ENCODE measurements around the gene MACC1. TPM values are rescaled to one million over a fixed set of nuclear protein-coding genes. Genes with fewer than 3 reads are reported as not detected.

Gene MACC1
- total and polyA plus RNA-seq, 4 donors, result 2.8 to 45.2 (median 14.7) TPM

GRCh38 chr7:20229081-20229480, 11.9 kb upstream of the MACC1 start:
- H3K27me3 ChIP-seq (ENCODE audit: control insufficient read depth in 3 of 3, insufficient read depth in 3 of 3, low read length in 2 of 3), result no peaks in the 10 kb centered on the region
- no peak overlapping the region for H3K9ac ChIP-seq (ENCODE audit: insufficient read depth in 1 of 2, low read length in 2 of 2)
- no peaks in the 10 kb centered on the region for H3K36me3 ChIP-seq (ENCODE audit: control insufficient read depth in 4 of 4, insufficient read depth in 4 of 4, low read length in 4 of 4)
- TF ChIP-seq, protein P1, sequence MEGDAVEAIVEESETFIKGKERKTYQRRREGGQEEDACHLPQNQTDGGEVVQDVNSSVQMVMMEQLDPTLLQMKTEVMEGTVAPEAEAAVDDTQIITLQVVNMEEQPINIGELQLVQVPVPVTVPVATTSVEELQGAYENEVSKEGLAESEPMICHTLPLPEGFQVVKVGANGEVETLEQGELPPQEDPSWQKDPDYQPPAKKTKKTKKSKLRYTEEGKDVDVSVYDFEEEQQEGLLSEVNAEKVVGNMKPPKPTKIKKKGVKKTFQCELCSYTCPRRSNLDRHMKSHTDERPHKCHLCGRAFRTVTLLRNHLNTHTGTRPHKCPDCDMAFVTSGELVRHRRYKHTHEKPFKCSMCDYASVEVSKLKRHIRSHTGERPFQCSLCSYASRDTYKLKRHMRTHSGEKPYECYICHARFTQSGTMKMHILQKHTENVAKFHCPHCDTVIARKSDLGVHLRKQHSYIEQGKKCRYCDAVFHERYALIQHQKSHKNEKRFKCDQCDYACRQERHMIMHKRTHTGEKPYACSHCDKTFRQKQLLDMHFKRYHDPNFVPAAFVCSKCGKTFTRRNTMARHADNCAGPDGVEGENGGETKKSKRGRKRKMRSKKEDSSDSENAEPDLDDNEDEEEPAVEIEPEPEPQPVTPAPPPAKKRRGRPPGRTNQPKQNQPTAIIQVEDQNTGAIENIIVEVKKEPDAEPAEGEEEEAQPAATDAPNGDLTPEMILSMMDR (IDR thresholded peaks at IDR 0.05; ENCODE audit: control extremely low read depth, extremely low read depth), result no peak
- no peak for DNase-seq
- H3K27ac ChIP-seq (ENCODE audit: low read depth in 1 of 2, low read length in 1 of 2), result no peak overlapping the region
- WGBS, 2 donors, result 79 to 83% methylated on average over 3 of the region's 3 CpGs
- H3K4me3 ChIP-seq, result no peak overlapping the region
- ATAC-seq (ENCODE audit: insufficient read depth, low FRiP score), result no peak
- no peaks in the 10 kb centered on the region for H3K9me3 ChIP-seq (ENCODE audit: control insufficient read depth in 4 of 4, insufficient read depth in 3 of 4, low read length in 3 of 4)
- H3K4me1 ChIP-seq (ENCODE audit: control insufficient read depth in 5 of 5, insufficient read depth in 5 of 5, low read length in 5 of 5), result no peaks in the 10 kb centered on the region

- no peaks in the 10 kb centered on the region for H3K36me3 ChIP-seq (ENCODE audit: control insufficient read depth in 4 of 4, insufficient read depth in 4 of 4, low read length in 4 of 4)
- H3K9ac ChIP-seq (ENCODE audit: insufficient read depth in 1 of 2, low read length in 2 of 2), result no peak overlapping the region
- DNase-seq (no peak), ATAC-seq (ENCODE audit: insufficient read depth, low FRiP score) (no peak)
- H3K4me1 ChIP-seq (ENCODE audit: control insufficient read depth in 5 of 5, insufficient read depth in 5 of 5, low read length in 5 of 5), result no peaks in the 10 kb centered on the region
- H3K4me3 ChIP-seq, result no peak overlapping the region
- no peaks in the 10 kb centered on the region for H3K27me3 ChIP-seq (ENCODE audit: control insufficient read depth in 3 of 3, insufficient read depth in 3 of 3, low read length in 2 of 3)
- H3K9me3 ChIP-seq (ENCODE audit: control insufficient read depth in 4 of 4, insufficient read depth in 3 of 4, low read length in 3 of 4), result no peaks in the 10 kb centered on the region
- no peak overlapping the region for H3K27ac ChIP-seq (ENCODE audit: low read depth in 1 of 2, low read length in 1 of 2)
- TF ChIP-seq, protein P1 (IDR thresholded peaks at IDR 0.05; ENCODE audit: control extremely low read depth, extremely low read depth), result no peak
Measured at GRCh38 chr7:20228654-20229053, 11.5 kb upstream of the MACC1 start.

GRCh38 chr7:20227291-20227795, 10.2 kb upstream of the MACC1 start:
- Histone ChIP-seq H3K27ac (ENCODE audit: low read depth in 1 of 2, low read length in 1 of 2) (no peak overlapping the region), H3K4me1 (ENCODE audit: control insufficient read depth in 5 of 5, insufficient read depth in 5 of 5, low read length in 5 of 5) (peaks cover 0 to under 1% (median 0%) of the 10 kb centered on the region in 5 donors), H3K9ac (ENCODE audit: insufficient read depth in 1 of 2, low read length in 2 of 2) (no peak overlapping the region), H3K36me3 (ENCODE audit: control insufficient read depth in 4 of 4, insufficient read depth in 4 of 4, low read length in 4 of 4) (no peaks in the 10 kb centered on the region), H3K9me3 (ENCODE audit: control insufficient read depth in 4 of 4, insufficient read depth in 3 of 4, low read length in 3 of 4) (no peaks in the 10 kb centered on the region), H3K4me3 (no peak overlapping the region), H3K27me3 (ENCODE audit: control insufficient read depth in 3 of 3, insufficient read depth in 3 of 3, low read length in 2 of 3) (no peaks in the 10 kb centered on the region)
- ATAC-seq (ENCODE audit: insufficient read depth, low FRiP score) (no peak), DNase-seq (no peak)
- 93% methylated on average over 2 of the region's 2 CpGs for WGBS, 2 donors
- TF ChIP-seq, protein P1 (IDR thresholded peaks at IDR 0.05; ENCODE audit: control extremely low read depth, extremely low read depth), result no peak

GRCh38 chr7:20226860-20227259, 9.7 kb upstream of the MACC1 start:
- DNase-seq, result no peak
- Histone ChIP-seq H3K36me3 (ENCODE audit: control insufficient read depth in 4 of 4, insufficient read depth in 4 of 4, low read length in 4 of 4) (no peaks in the 10 kb centered on the region), H3K27me3 (ENCODE audit: control insufficient read depth in 3 of 3, insufficient read depth in 3 of 3, low read length in 2 of 3) (no peaks in the 10 kb centered on the region), H3K9ac (ENCODE audit: insufficient read depth in 1 of 2, low read length in 2 of 2) (no peak overlapping the region), H3K27ac (ENCODE audit: low read depth in 1 of 2, low read length in 1 of 2) (no peak overlapping the region), H3K9me3 (ENCODE audit: control insufficient read depth in 4 of 4, insufficient read depth in 3 of 4, low read length in 3 of 4) (no peaks in the 10 kb centered on the region), H3K4me3 (no peak overlapping the region), H3K4me1 (ENCODE audit: control insufficient read depth in 5 of 5, insufficient read depth in 5 of 5, low read length in 5 of 5) (peaks cover 0 to 2% (median 0%) of the 10 kb centered on the region in 5 donors)
- WGBS, 2 donors, result 38 to 53% methylated on average over 1 of the region's 1 CpG
- ATAC-seq (ENCODE audit: insufficient read depth, low FRiP score), result no peak
- TF ChIP-seq, protein P1 (IDR thresholded peaks at IDR 0.05; ENCODE audit: control extremely low read depth, extremely low read depth), result no peak
